ENCODE results near the gene SOX4.

Gene SOX4

GRCh38 chr6:21603082-21603952, 9.8 kb downstream of the SOX4 start:
- no peaks in the 10 kb centered on the region for H3K79me2 ChIP-seq (ENCODE audit: insufficient read depth, low read length)
- H3K4me2 ChIP-seq (ENCODE audit: low read length) = peak overlapping the region; percentile 31; the same call in 1 of the 2 replicates
- no peak for TF ChIP-seq CTCF (IDR thresholded peaks at IDR 0.05; ENCODE audit: low read length)
- no peak for TF ChIP-seq EZH2 (IDR thresholded peaks at IDR 0.05; ENCODE audit: borderline replicate concordance, low read length)
- H4K20me1 ChIP-seq (ENCODE audit: insufficient read depth, low read length) = no peaks in the 10 kb centered on the region
- peaks cover 7% of the 10 kb centered on the region; the same call in 1 of the 2 replicates for H3K9me3 ChIP-seq (ENCODE audit: low read length)
- H3K9me2 ChIP-seq (ENCODE audit: low read depth, low read length) = no peaks in the 10 kb centered on the region
- 0 out of 2 replicates have a peak overlapping the region, but pooled peaks have one; percentile 6 for H3K9ac ChIP-seq (ENCODE audit: low read length)
- H3K4me3 ChIP-seq (ENCODE audit: low read depth, low read length, poor library complexity, severe bottlenecking) = peak overlapping the region; percentile 5
- peaks cover 28% of the 10 kb centered on the region for H3K4me1 ChIP-seq (ENCODE audit: insufficient read depth, low read length, severe bottlenecking)
- H2AFZ ChIP-seq (ENCODE audit: low read length) = no peak overlapping the region
- peaks cover 13% of the 10 kb centered on the region for H3K36me3 ChIP-seq (ENCODE audit: insufficient read depth, low read length)
- H3K27me3 ChIP-seq (ENCODE audit: insufficient read depth, low read length) = no peaks in the 10 kb centered on the region
- peak overlapping the region; percentile 88 for H3K27ac ChIP-seq (ENCODE audit: low read depth, low read length, poor library complexity, severe bottlenecking)
- no peaks in the 10 kb centered on the region for H3F3A ChIP-seq (ENCODE audit: insufficient read depth, low read length)

GRCh38 chr6:21604081-21604480, 10.5 kb downstream of the SOX4 start:
- Histone ChIP-seq H3K27ac (ENCODE audit: low read depth, low read length, poor library complexity, severe bottlenecking) (peak overlapping the region; percentile 88), H3K79me2 (ENCODE audit: insufficient read depth, low read length) (no peaks in the 10 kb centered on the region), H3K4me2 (ENCODE audit: low read length) (peak overlapping the region; percentile 14), H4K20me1 (ENCODE audit: insufficient read depth, low read length) (no peaks in the 10 kb centered on the region), H3K27me3 (ENCODE audit: insufficient read depth, low read length) (no peaks in the 10 kb centered on the region), H3K4me1 (ENCODE audit: insufficient read depth, low read length, severe bottlenecking) (peaks cover 28% of the 10 kb centered on the region), H2AFZ (ENCODE audit: low read length) (no peak overlapping the region), H3K9me2 (ENCODE audit: low read depth, low read length) (no peaks in the 10 kb centered on the region), H3K9ac (ENCODE audit: low read length) (no peak overlapping the region), H3K9me3 (ENCODE audit: low read length) (0 out of 2 replicates have a peak, but pooled peaks cover 3% of the 10 kb centered on the region), H3K4me3 (ENCODE audit: low read depth, low read length, poor library complexity, severe bottlenecking) (no peak overlapping the region), H3K36me3 (ENCODE audit: insufficient read depth, low read length) (peaks cover 6% of the 10 kb centered on the region; the same call in 1 of the 2 replicates), H3F3A (ENCODE audit: insufficient read depth, low read length) (no peaks in the 10 kb centered on the region)
- TF ChIP-seq CTCF (IDR thresholded peaks at IDR 0.05; ENCODE audit: low read length) (no peak), EZH2 (IDR thresholded peaks at IDR 0.05; ENCODE audit: borderline replicate concordance, low read length) (no peak)

- TF ChIP-seq CTCF (IDR thresholded peaks at IDR 0.05; ENCODE audit: low read length) (no peak), EZH2 (IDR thresholded peaks at IDR 0.05; ENCODE audit: borderline replicate concordance, low read length) (no peak)
- peak overlapping the region; percentile 88 for H3K27ac ChIP-seq (ENCODE audit: low read depth, low read length, poor library complexity, severe bottlenecking)
These were observed 11.6 kb downstream of the SOX4 start for GRCh38 chr6:21605166-21605565.

More at GRCh38 chr6:21605166-21605565, 11.6 kb downstream of the SOX4 start:
- Histone ChIP-seq H3K9me3 (ENCODE audit: low read length) (0 out of 2 replicates have a peak, but pooled peaks cover 2% of the 10 kb centered on the region), H2AFZ (ENCODE audit: low read length) (no peak overlapping the region), H4K20me1 (ENCODE audit: insufficient read depth, low read length) (no peaks in the 10 kb centered on the region), H3K27me3 (ENCODE audit: insufficient read depth, low read length) (no peaks in the 10 kb centered on the region), H3K79me2 (ENCODE audit: insufficient read depth, low read length) (no peaks in the 10 kb centered on the region), H3F3A (ENCODE audit: insufficient read depth, low read length) (no peaks in the 10 kb centered on the region), H3K36me3 (ENCODE audit: insufficient read depth, low read length) (no peaks in the 10 kb centered on the region), H3K4me2 (ENCODE audit: low read length) (no peak overlapping the region), H3K4me1 (ENCODE audit: insufficient read depth, low read length, severe bottlenecking) (peaks cover 35% of the 10 kb centered on the region), H3K9me2 (ENCODE audit: low read depth, low read length) (no peaks in the 10 kb centered on the region), H3K9ac (ENCODE audit: low read length) (no peak overlapping the region), H3K4me3 (ENCODE audit: low read depth, low read length, poor library complexity, severe bottlenecking) (no peak overlapping the region)
